OCI-LY7 (cell line): ENCODE data around the gene PIK3R1. TPM values are rescaled to one million over a fixed set of nuclear protein-coding genes. Genes with fewer than 3 reads are reported as not detected.

Experiments used
- BruUV-seq: library from RNA; stranded (reverse); fragments of 400-500 nt; replicated peaks from 2 replicates; lab custom pipeline; 2021; lab: Mats Ljungman, UMichigan
- CTCF ChIA-PET: fragments of 300-600 bp; sonication (Branson Sonifier 250); formaldehyde crosslinking; loops from one replicate; lab custom pipeline; 2022; ENCODE audit warnings: antibody characterized with exemption; ENCODE audit not compliant: unreplicated experiment; lab: Charles Lee
- POLR2A ChIA-PET: fragments of 300-600 bp; sonication (Branson Sonifier 250); formaldehyde crosslinking; loops from one replicate; lab custom pipeline; 2022; ENCODE audit warnings: antibody characterized with exemption; lab: Charles Lee
- DNase-seq: peaks from one replicate; pipeline ENCODE4 v3.0.0-alpha.2; 2015; ENCODE audit warnings: low spot score
- H2AFZ ChIP-seq: fragments of 200-600 bp; sonication (generic), shearing (Covaris generic); 2 replicates; pipeline ENCODE4 v1.6.1; 2014; ENCODE audit warnings: mild to moderate bottlenecking, antibody characterized with exemption, low read length, moderate library complexity
- H3K27ac ChIP-seq: fragments of 200-600 bp; sonication (generic); 2 replicates; pipeline ENCODE4 v1.5.1; 2014; ENCODE audit warnings: mixed run types, low read depth, mild to moderate bottlenecking, moderate library complexity, low read length, inconsistent platforms; ENCODE audit not compliant: poor library complexity, severe bottlenecking
- H3K36me3 ChIP-seq: fragments of 200-600 bp; sonication (generic); 2 replicates; pipeline ENCODE4 v1.6.1; 2014; ENCODE audit warnings: mild to moderate bottlenecking, antibody characterized with exemption, low read length, moderate library complexity, mixed read lengths; ENCODE audit not compliant: insufficient read depth
- H3K4me1 ChIP-seq: fragments of 200-600 bp; sonication (generic); 2 replicates; pipeline ENCODE4 v1.5.1; 2014; ENCODE audit warnings: mild to moderate bottlenecking, low read length; ENCODE audit not compliant: insufficient read depth, poor library complexity, severe bottlenecking
- H3K4me2 ChIP-seq: fragments of 200-600 bp; sonication (generic); 2 replicates; pipeline ENCODE4 v1.6.1; 2014; ENCODE audit warnings: mild to moderate bottlenecking, low read length
- H3K4me3 ChIP-seq: fragments of 200-600 bp; sonication (generic); 2 replicates; pipeline ENCODE4 v1.5.1; 2014; ENCODE audit warnings: mild to moderate bottlenecking, low read depth, low read length; ENCODE audit not compliant: poor library complexity, severe bottlenecking
- H3K79me2 ChIP-seq: fragments of 200-600 bp; sonication (generic); 2 replicates; pipeline ENCODE4 v1.6.1; 2016; ENCODE audit warnings: low read depth, mild to moderate bottlenecking, low read length, moderate library complexity, mixed read lengths; ENCODE audit not compliant: insufficient read depth
- H3K9me2 ChIP-seq: fragments of 200-600 bp; sonication (generic); 2 replicates; pipeline ENCODE4 v1.6.1; 2016; ENCODE audit warnings: mild to moderate bottlenecking, low read length, mixed read lengths; ENCODE audit not compliant: insufficient read depth
- H3K9me3 ChIP-seq: fragments of 200-600 bp; sonication (generic); 2 replicates; pipeline ENCODE4 v1.6.1; 2014; ENCODE audit warnings: mild to moderate bottlenecking, mixed run types, low read length, mixed read lengths
- H4K20me1 ChIP-seq: fragments of 200-600 bp; sonication (generic); 2 replicates; pipeline ENCODE4 v1.6.1; 2014; ENCODE audit warnings: mild to moderate bottlenecking, antibody characterized with exemption, low read length, moderate library complexity, mixed read lengths; ENCODE audit not compliant: insufficient read depth
- EZH2phosphoT487 ChIP-seq: fragments of 200-600 bp; sonication (generic); IDR thresholded peaks from 2 replicates; pipeline ENCODE4 v1.6.1; 2018; ENCODE audit warnings: low read depth, borderline replicate concordance, mild to moderate bottlenecking, mixed run types, antibody characterized with exemption, low read length, moderate library complexity, mixed read lengths
- intact Hi-C: fragments of 100-400 bp; cut with micrococcal nuclease; formaldehyde crosslinking; loops from one replicate; pipeline ENCODE4 v1.10.0; 2022; ENCODE audit not compliant: unreplicated experiment
- total RNA-seq, 2 experiments: library from RNA; depleted of rRNA in 1 of 2; stranded (reverse); fragments of >200 nt in 1 of 2; shearing (Covaris generic) in 1 of 2; gene quantifications; 2 replicates each; pipeline ENCODE4 v1.2.3, GENCODE V29; 2014 to 2022
- TF ChIP-seq, protein P1 (sequence below): fragments of 200-600 bp; sonication (generic); conservative IDR thresholded peaks from 2 replicates; pipeline ENCODE4 v1.5.1; 2014; ENCODE audit warnings: mild to moderate bottlenecking, antibody characterized with exemption, low read length, moderate library complexity, mixed read lengths

The PIK3R1 gene
- total RNA-seq, 2 experiments from 2014 or later: 15.8 to 43.4 TPM

DNA sequence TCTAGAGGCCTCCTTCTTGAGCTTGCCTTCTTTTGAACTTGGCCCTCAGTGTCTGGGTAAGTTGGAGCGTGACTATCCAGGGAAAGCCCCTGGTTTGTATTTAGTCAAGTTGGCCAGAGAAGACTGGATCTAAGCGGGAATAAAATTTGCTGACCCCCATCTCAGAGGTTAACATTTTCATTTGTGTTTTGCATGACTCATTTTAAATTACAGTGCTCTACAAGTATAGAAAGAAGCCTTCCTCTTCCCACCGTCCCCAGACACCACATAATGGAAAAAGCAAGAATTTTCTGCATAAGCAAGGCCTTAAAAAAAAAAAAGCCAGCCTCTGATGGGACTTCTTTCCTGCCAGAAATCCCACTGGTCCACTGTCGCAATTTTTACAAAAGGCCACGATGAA lies 27.2 kb downstream of the PIK3R1 start:
- Histone ChIP-seq H4K20me1 (peaks cover 18% of the 10 kb centered on the region; the same call in 1 of the 2 replicates), H3K4me2 (no peak overlapping the region), H3K9me2 (no peaks in the 10 kb centered on the region), H3K4me1 (peaks cover 12% of the 10 kb centered on the region), H3K79me2 (peaks cover 39% of the 10 kb centered on the region; the same call in 1 of the 2 replicates), H3K27ac (no peak overlapping the region), H2AFZ (no peak overlapping the region), H3K36me3 (peaks cover 8% of the 10 kb centered on the region; the same call in 1 of the 2 replicates), H3K4me3 (no peak overlapping the region), H3K9me3 (no peaks in the 10 kb centered on the region)
- ChIA-PET CTCF (no interaction called here), POLR2A (no interaction called here)
- TF ChIP-seq EZH2phosphoT487: no peak
- no TSS peak for BruUV-seq
- intact Hi-C loops: no loop called here
- DNase-seq: no peak

DNA sequence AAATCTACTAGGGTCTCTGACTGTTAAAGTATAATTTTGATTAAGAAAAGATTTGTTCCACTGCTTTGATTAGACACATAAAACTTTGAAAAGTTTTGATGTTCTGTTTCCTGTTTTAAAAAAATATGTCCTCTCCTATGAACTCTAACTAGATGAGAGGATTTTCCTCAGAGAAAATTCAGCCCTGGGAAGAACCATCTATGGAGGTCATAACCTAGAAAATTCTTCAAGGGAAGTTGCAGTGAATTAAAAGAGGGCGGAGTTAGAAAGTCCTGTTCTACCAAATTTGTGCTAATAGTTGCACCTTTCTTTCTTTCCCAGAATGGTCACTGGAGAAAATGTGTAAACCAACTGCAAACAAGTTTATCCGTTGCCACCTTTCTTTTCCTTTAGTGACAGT lies 27.7 kb downstream of the PIK3R1 start:
- Histone ChIP-seq H3K4me3 (no peak overlapping the region), H3K79me2 (peaks cover 36% of the 10 kb centered on the region; the same call in 1 of the 2 replicates), H4K20me1 (peaks cover 18% of the 10 kb centered on the region; the same call in 1 of the 2 replicates), H3K4me1 (peaks cover 12% of the 10 kb centered on the region), H3K36me3 (peaks cover 8% of the 10 kb centered on the region; the same call in 1 of the 2 replicates), H3K9me2 (no peaks in the 10 kb centered on the region), H3K9me3 (no peaks in the 10 kb centered on the region), H3K4me2 (no peak overlapping the region), H3K27ac (no peak overlapping the region), H2AFZ (no peak overlapping the region)
- CTCF ChIA-PET: no interaction called here
- no TSS peak for BruUV-seq
- intact Hi-C loops: no loop called here
- no peak for DNase-seq
- TF ChIP-seq, protein P1, sequence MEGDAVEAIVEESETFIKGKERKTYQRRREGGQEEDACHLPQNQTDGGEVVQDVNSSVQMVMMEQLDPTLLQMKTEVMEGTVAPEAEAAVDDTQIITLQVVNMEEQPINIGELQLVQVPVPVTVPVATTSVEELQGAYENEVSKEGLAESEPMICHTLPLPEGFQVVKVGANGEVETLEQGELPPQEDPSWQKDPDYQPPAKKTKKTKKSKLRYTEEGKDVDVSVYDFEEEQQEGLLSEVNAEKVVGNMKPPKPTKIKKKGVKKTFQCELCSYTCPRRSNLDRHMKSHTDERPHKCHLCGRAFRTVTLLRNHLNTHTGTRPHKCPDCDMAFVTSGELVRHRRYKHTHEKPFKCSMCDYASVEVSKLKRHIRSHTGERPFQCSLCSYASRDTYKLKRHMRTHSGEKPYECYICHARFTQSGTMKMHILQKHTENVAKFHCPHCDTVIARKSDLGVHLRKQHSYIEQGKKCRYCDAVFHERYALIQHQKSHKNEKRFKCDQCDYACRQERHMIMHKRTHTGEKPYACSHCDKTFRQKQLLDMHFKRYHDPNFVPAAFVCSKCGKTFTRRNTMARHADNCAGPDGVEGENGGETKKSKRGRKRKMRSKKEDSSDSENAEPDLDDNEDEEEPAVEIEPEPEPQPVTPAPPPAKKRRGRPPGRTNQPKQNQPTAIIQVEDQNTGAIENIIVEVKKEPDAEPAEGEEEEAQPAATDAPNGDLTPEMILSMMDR: no peak
- no peak for TF ChIP-seq EZH2phosphoT487
- POLR2A ChIA-PET: interaction anchor here (0.8 to 1.6 kb wide), 2 partner anchors 10 to 24 kb away, joined by 4 to 6 read pairs; no protein-coding TSS in a partner anchor

DNA sequence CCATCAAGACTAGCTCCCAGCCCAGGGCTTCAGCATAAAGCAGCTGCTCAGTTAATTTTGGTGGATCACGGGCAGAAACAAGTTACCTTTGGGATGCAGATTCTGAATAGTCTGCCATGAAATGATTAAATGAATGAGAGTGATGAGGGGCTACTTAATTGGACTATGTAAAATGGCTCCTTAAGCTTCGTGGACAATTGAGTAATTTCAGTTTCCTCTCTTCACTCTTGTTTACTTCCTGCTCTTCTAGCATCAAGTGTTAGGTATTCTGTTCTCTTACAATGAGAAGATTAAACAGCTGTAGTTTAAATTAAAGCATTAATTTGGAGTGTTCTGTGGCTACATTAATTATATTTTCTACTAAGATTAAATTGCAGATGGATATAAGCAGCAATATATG lies 28.1 kb downstream of the PIK3R1 start:
- TF ChIP-seq, protein P1: no peak
- TF ChIP-seq EZH2phosphoT487: no peak
- H3K27ac ChIP-seq: no peak overlapping the region
- DNase-seq: no peak
- peaks cover 39% of the 10 kb centered on the region; the same call in 1 of the 2 replicates for H3K79me2 ChIP-seq
- H2AFZ ChIP-seq: no peak overlapping the region
- intact Hi-C loops: no loop called here
- ChIA-PET POLR2A (interaction anchor here (0.8 to 1.6 kb wide), 2 partner anchors 9 to 25 kb away, joined by 4 to 6 read pairs; no protein-coding TSS in a partner anchor), CTCF (no interaction called here)
- peaks cover 8% of the 10 kb centered on the region; the same call in 1 of the 2 replicates for H3K36me3 ChIP-seq
- no TSS peak for BruUV-seq
- no peak overlapping the region for H3K4me2 ChIP-seq
- no peaks in the 10 kb centered on the region for H3K9me2 ChIP-seq
- peaks cover 15% of the 10 kb centered on the region; the same call in 1 of the 2 replicates for H4K20me1 ChIP-seq
- H3K4me1 ChIP-seq: peaks cover 12% of the 10 kb centered on the region
- no peak overlapping the region for H3K4me3 ChIP-seq
- H3K9me3 ChIP-seq: no peaks in the 10 kb centered on the region
